Measurements from ENCODE around the gene TMEM88.
A peak's percentile ranks its signal among the peaks of the same experiment; 100 is the strongest.

TMEM88 gene

GRCh38 chr17:7830616-7831015 lies 24.2 kb upstream of the TMEM88 start:
- intact Hi-C loops (cut with DNase I), result no loop called here
- peak in 2 of 42 donors; percentile 4 to 16 for DNase-seq

GRCh38 chr17:7831233-7831632 lies 23.6 kb upstream of the TMEM88 start:
- no peak for DNase-seq
- intact Hi-C loops (cut with DNase I), result no loop called here

- DNase-seq, result peak in 2 of 42 donors; percentile 10 to 17
- intact Hi-C loops (cut with DNase I), result no loop called here
Observed at GRCh38 chr17:7832431-7832830, 22.4 kb upstream of the TMEM88 start.

GRCh38 chr17:7833011-7833794 lies 21.7 kb upstream of the TMEM88 start:
- intact Hi-C loops (cut with DNase I), result no loop called here
- peak in 3 of 42 donors; percentile 5 to 29 (median 10) for DNase-seq

GRCh38 chr17:7833795-7834541 lies 20.9 kb upstream of the TMEM88 start, which contains the start of gene KDM6B:
Gene KDM6B, plus strand, starts transcription at chr17:7834217. Its CDS starts 11,338 bp downstream, at chr17:7845555.
- intact Hi-C loops (cut with DNase I), result no loop called here
- peak; percentile 75 to 96 (median 88) for DNase-seq

- DNase-seq, result peak in 14 of 42 donors; percentile 20 to 65 (median 38)
Observed at GRCh38 chr17:7834542-7834956, 20.3 kb upstream of the TMEM88 start.

GRCh38 chr17:7834957-7835813 lies 19.7 kb upstream of the TMEM88 start:
- DNase-seq, result peak; percentile 91 to 99 (median 97)
- intact Hi-C loops (cut with DNase I), result loop anchor here (5.0 kb wide), 1 partner anchor 52 kb away; the partner anchor contains the start of gene CHD3

More at GRCh38 chr17:7834542-7834956, 20.3 kb upstream of the TMEM88 start:
- intact Hi-C loops (cut with DNase I), result no loop called here

- peak in 41 of 42 donors; percentile 45 to 87 (median 71) for DNase-seq
Observed at GRCh38 chr17:7835814-7836595, 18.9 kb upstream of the TMEM88 start.

GRCh38 chr17:7836596-7837407 lies 18.1 kb upstream of the TMEM88 start:
- DNase-seq, result peak; percentile 24 to 88 (median 68)
- intact Hi-C loops (cut with DNase I), result loop anchor here (5.0 kb wide), 1 partner anchor 50 kb away; the partner anchor contains the start of gene CHD3

More at GRCh38 chr17:7835814-7836595, 18.9 kb upstream of the TMEM88 start:
- intact Hi-C loops (cut with DNase I), result loop anchor here (5.0 kb wide), 1 partner anchor 51 kb away; the partner anchor contains the start of gene CHD3

- intact Hi-C loops (cut with DNase I), result loop anchor here (5.0 kb wide), 1 partner anchor 50 kb away; the partner anchor contains the start of gene CHD3
- no peak for DNase-seq
Observed at GRCh38 chr17:7837408-7838088, 17.3 kb upstream of the TMEM88 start.

GRCh38 chr17:7838090-7839075 lies 16.5 kb upstream of the TMEM88 start:
- peak in 22 of 42 donors; percentile 31 to 79 (median 56) for DNase-seq
- intact Hi-C loops (cut with DNase I), result loop anchor here (5.0 kb wide), 1 partner anchor 49 kb away; the partner anchor contains the start of gene CHD3

GRCh38 chr17:7839190-7839875 lies 15.5 kb upstream of the TMEM88 start:
- DNase-seq, result peak in 1 of 42 donors; percentile 6
- intact Hi-C loops (cut with DNase I), result loop anchor here (5.0 kb wide), 1 partner anchor 48 kb away; the partner anchor contains the start of gene CHD3

GRCh38 chr17:7839876-7840261 lies 15.0 kb upstream of the TMEM88 start:
- DNase-seq, result no peak
- intact Hi-C loops (cut with DNase I), result loop anchor here (5.0 kb wide), 1 partner anchor 47 kb away; the partner anchor contains the start of gene CHD3

GRCh38 chr17:7840441-7840840 lies 14.4 kb upstream of the TMEM88 start:
- intact Hi-C loops (cut with DNase I), result no loop called here
- DNase-seq, result no peak
